HepG2 (cell line): ENCODE data around the gene CADPS2.

ENCODE experiments used
- ATF7-NPFF ChIP-seq: sonication (generic); formaldehyde crosslinking; IDR thresholded peaks from 2 replicates; pipeline ENCODE4 v1.8.1; 2023; ENCODE audit warnings: mild to moderate bottlenecking, low read depth, missing genetic modification reagents, moderate library complexity
- HCFC1 ChIP-seq: fragments of 150-350 bp; IDR thresholded peaks from 2 replicates; pipeline ENCODE4 v1.6.1; 2014; ENCODE audit warnings: low read depth, low read length
- MXI1 ChIP-seq: IDR thresholded peaks from 3 replicates; pipeline ENCODE4 v1.6.1; 2012; ENCODE audit warnings: low read depth, low read length, inconsistent platforms, borderline replicate concordance
- SMC3 ChIP-seq: IDR thresholded peaks from 2 replicates; pipeline ENCODE4 v1.6.1; 2011; ENCODE audit warnings: low read length, improper control_type of control experiment
- STAG1 ChIP-seq: sonication (generic); formaldehyde crosslinking; IDR thresholded peaks from 2 replicates; pipeline ENCODE4 v1.4.0; 2020; ENCODE audit warnings: missing genetic modification reagents
- TGIF2 ChIP-seq: IDR thresholded peaks from 2 replicates; pipeline ENCODE4 v1.6.1; 2016; ENCODE audit warnings: control low read depth, missing compliant biosample characterization
- ZNF274 ChIP-seq: sonication (generic); formaldehyde crosslinking; IDR thresholded peaks from 2 replicates; pipeline ENCODE4 v1.5.1; 2020; ENCODE audit warnings: mild to moderate bottlenecking, missing genetic modification reagents
- TF ChIP-seq, protein P1 (sequence below): IDR thresholded peaks from 2 replicates; pipeline ENCODE4 v1.6.1; 2016; ENCODE audit warnings: missing compliant biosample characterization, missing genetic modification reagents, borderline replicate concordance

GRCh38 chr7:122412883-122413282 lies 473.4 kb downstream of the CADPS2 start:
- TF ChIP-seq SMC3: no peak
- no peak for TF ChIP-seq TGIF2 (CRISPR knock-in tag)
- no peak for TF ChIP-seq ATF7-NPFF (CRISPR knock-in tag)
- no peak for TF ChIP-seq HCFC1
- TF ChIP-seq STAG1 (CRISPR knock-in tag): no peak
- TF ChIP-seq ZNF274: no peak
- TF ChIP-seq MXI1: no peak
- TF ChIP-seq, protein P1, sequence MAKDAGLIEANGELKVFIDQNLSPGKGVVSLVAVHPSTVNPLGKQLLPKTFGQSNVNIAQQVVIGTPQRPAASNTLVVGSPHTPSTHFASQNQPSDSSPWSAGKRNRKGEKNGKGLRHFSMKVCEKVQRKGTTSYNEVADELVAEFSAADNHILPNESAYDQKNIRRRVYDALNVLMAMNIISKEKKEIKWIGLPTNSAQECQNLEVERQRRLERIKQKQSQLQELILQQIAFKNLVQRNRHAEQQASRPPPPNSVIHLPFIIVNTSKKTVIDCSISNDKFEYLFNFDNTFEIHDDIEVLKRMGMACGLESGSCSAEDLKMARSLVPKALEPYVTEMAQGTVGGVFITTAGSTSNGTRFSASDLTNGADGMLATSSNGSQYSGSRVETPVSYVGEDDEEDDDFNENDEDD (CRISPR knock-in tag): no peak
